ENCODE measurements around the gene SHISAL2A.

GRCh38 chr1:52680353-52680752 lies 47.4 kb downstream of the SHISAL2A start:
- TF ChIP-seq, protein P1, sequence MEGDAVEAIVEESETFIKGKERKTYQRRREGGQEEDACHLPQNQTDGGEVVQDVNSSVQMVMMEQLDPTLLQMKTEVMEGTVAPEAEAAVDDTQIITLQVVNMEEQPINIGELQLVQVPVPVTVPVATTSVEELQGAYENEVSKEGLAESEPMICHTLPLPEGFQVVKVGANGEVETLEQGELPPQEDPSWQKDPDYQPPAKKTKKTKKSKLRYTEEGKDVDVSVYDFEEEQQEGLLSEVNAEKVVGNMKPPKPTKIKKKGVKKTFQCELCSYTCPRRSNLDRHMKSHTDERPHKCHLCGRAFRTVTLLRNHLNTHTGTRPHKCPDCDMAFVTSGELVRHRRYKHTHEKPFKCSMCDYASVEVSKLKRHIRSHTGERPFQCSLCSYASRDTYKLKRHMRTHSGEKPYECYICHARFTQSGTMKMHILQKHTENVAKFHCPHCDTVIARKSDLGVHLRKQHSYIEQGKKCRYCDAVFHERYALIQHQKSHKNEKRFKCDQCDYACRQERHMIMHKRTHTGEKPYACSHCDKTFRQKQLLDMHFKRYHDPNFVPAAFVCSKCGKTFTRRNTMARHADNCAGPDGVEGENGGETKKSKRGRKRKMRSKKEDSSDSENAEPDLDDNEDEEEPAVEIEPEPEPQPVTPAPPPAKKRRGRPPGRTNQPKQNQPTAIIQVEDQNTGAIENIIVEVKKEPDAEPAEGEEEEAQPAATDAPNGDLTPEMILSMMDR (IDR thresholded peaks at IDR 0.05): no peak
- TF ChIP-seq POLR2A (IDR thresholded peaks at IDR 0.05): no peak

Measured in lower leg skin (tissue), 3 donors.